Natural killer cell (primary cell): ENCODE measurements around the gene TMEM181. TPM values are rescaled to one million over a fixed set of nuclear protein-coding genes. Genes with fewer than 3 reads are reported as not detected.
"Not testable (repeated sequence)": the region's sequence is repeated elsewhere in the genome, so short reads cannot be mapped to it uniquely, and the experiment has no call there.

Source experiments
- ATAC-seq, 3 donors: fragments of 150-1000 bp in 2 of 3; fragments of 200-7000 bp in 1 of 3; cut with Tn5 transposase; 1 replicate in 1 of 3; 2 replicates in 2 of 3; pipeline ENCODE4 v1.10.0; 2021; ENCODE audit warnings: mild to moderate bottlenecking in 2 of 3, moderate library complexity in 2 of 3
- DNase-seq, 2 donors: peaks; one replicate each; pipeline versions ENCODE4 v3.0.0 to v3.0.0-alpha.2; 2013 to 2021; ENCODE audit warnings: mixed read lengths in 1 of 2
- H3K27ac ChIP-seq: one replicate; pipeline ENCODE4 v1.5.1; 2013; ENCODE audit warnings: mild to moderate bottlenecking, low read length
- H3K27me3 ChIP-seq: one replicate; pipeline ENCODE4 v1.6.1; 2013; ENCODE audit warnings: low read length; ENCODE audit not compliant: control insufficient read depth, insufficient read depth
- H3K36me3 ChIP-seq: one replicate; pipeline ENCODE4 v1.6.1; 2013; ENCODE audit warnings: low read length; ENCODE audit not compliant: control insufficient read depth, insufficient read depth
- H3K4me1 ChIP-seq: one replicate; pipeline ENCODE4 v1.6.1; 2013; ENCODE audit warnings: low read length; ENCODE audit not compliant: control insufficient read depth, insufficient read depth
- H3K4me3 ChIP-seq: one replicate; pipeline ENCODE4 v1.5.1; 2013; ENCODE audit warnings: low read length
- H3K9me3 ChIP-seq: one replicate; pipeline ENCODE4 v1.6.1; 2013; ENCODE audit warnings: low read length; ENCODE audit not compliant: control insufficient read depth, insufficient read depth
- H3K27ac Mint-ChIP-seq, 2 donors: one replicate each; pipeline ENCODE4 v1.8.0; 2022; ENCODE audit warnings: mild to moderate bottlenecking in 2 of 2, mixed read lengths in 2 of 2, moderate library complexity in 1 of 2
- H3K27me3 Mint-ChIP-seq, 2 donors: one replicate each; pipeline ENCODE4 v1.8.0; 2022; ENCODE audit warnings: low read depth in 2 of 2, mixed read lengths in 2 of 2
- H3K36me3 Mint-ChIP-seq: one replicate; pipeline ENCODE4 v1.8.0; 2022; ENCODE audit warnings: mixed read lengths
- H3K4me1 Mint-ChIP-seq, 2 donors: one replicate each; pipeline ENCODE4 v1.8.0; 2022; ENCODE audit warnings: mixed read lengths in 2 of 2
- H3K4me3 Mint-ChIP-seq: one replicate; pipeline ENCODE4 v1.8.0; 2022; ENCODE audit warnings: mild to moderate bottlenecking, moderate library complexity, mixed read lengths
- H3K9me3 Mint-ChIP-seq, 2 donors: one replicate each; pipeline ENCODE4 v1.8.0; 2022; ENCODE audit warnings: mixed read lengths in 2 of 2
- WGBS: methylation state at CpG from one replicate; pipeline ENCODE4 v1.1.7; 2013; ENCODE audit warnings: missing lambda C conversion rate; ENCODE audit not compliant: insufficient coverage; 5-methylcytosine and 5-hydroxymethylcytosine counted together
- intact Hi-C: fragments of 100-400 bp; cut with micrococcal nuclease; formaldehyde crosslinking; loops from one replicate; pipeline ENCODE4 v1.14.2; 2022
- total RNA-seq, 4 donors: library from RNA; stranded (reverse); fragments of 120-200 nt in 1 of 4; gene quantifications; one replicate each; pipeline versions ENCODE4 v1.2.3 to v1.2.4, GENCODE V29; 2013 to 2022
- TF ChIP-seq, protein P1 (sequence below): fragments of 200-600 bp; IDR thresholded peaks from one replicate; pipeline ENCODE4 v1.8.0; 2022; ENCODE audit warnings: antibody characterized with exemption

Gene TMEM181
- total RNA-seq, 3 donors from 2014 or later (not counting 1 experiment from before 2014, with no cell fraction given), result 44.8 to 60.9 (median 45.0) TPM

GRCh38 chr6:158603261-158604047, 43.6 kb downstream of the TMEM181 start:
- H3K36me3 ChIP-seq, result peaks cover 54% of the 10 kb centered on the region
- 96% methylated on average over 12 of the region's 15 CpGs for WGBS
- Mint-ChIP-seq H3K36me3 (peaks cover 13% of the 10 kb centered on the region), H3K4me3 (no peak overlapping the region), H3K4me1 (peaks cover 23% of the 10 kb centered on the region in 2 donors), H3K27me3 (no peaks in the 10 kb centered on the region), H3K27ac (peak overlapping the region; percentile 32 to 59), H3K9me3 (no peaks in the 10 kb centered on the region)
- H3K27ac ChIP-seq, result no peak overlapping the region
- H3K27me3 ChIP-seq, result no peaks in the 10 kb centered on the region
- no peak for ATAC-seq
- no peaks in the 10 kb centered on the region for H3K4me1 ChIP-seq
- no peak for DNase-seq
- H3K9me3 ChIP-seq, result no peaks in the 10 kb centered on the region
- TF ChIP-seq, protein P1, sequence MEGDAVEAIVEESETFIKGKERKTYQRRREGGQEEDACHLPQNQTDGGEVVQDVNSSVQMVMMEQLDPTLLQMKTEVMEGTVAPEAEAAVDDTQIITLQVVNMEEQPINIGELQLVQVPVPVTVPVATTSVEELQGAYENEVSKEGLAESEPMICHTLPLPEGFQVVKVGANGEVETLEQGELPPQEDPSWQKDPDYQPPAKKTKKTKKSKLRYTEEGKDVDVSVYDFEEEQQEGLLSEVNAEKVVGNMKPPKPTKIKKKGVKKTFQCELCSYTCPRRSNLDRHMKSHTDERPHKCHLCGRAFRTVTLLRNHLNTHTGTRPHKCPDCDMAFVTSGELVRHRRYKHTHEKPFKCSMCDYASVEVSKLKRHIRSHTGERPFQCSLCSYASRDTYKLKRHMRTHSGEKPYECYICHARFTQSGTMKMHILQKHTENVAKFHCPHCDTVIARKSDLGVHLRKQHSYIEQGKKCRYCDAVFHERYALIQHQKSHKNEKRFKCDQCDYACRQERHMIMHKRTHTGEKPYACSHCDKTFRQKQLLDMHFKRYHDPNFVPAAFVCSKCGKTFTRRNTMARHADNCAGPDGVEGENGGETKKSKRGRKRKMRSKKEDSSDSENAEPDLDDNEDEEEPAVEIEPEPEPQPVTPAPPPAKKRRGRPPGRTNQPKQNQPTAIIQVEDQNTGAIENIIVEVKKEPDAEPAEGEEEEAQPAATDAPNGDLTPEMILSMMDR, result no peak
- no peak overlapping the region for H3K4me3 ChIP-seq
- intact Hi-C loops, result no loop called here

- H3K4me1 Mint-ChIP-seq, result peaks cover 23% of the 10 kb centered on the region in 2 donors
- H3K9me3 ChIP-seq, result no peaks in the 10 kb centered on the region
- TF ChIP-seq, protein P1, result no peak
- no peaks in the 10 kb centered on the region for H3K27me3 ChIP-seq
- H3K4me1 ChIP-seq, result no peaks in the 10 kb centered on the region
- H3K4me3 Mint-ChIP-seq, result no peak overlapping the region
- peaks cover 13% of the 10 kb centered on the region for H3K36me3 Mint-ChIP-seq
- no peak overlapping the region for H3K4me3 ChIP-seq
- H3K27ac Mint-ChIP-seq, result peak overlapping the region; percentile 32 to 59
- no peak overlapping the region for H3K27ac ChIP-seq
- 94% methylated on average over 6 of the region's 6 CpGs for whole genome bisulfite sequencing
- H3K36me3 ChIP-seq, result peaks cover 56% of the 10 kb centered on the region
- H3K27me3 Mint-ChIP-seq, result no peaks in the 10 kb centered on the region
- DNase-seq, result no peak
- no peak for ATAC-seq
- no peaks in the 10 kb centered on the region for H3K9me3 Mint-ChIP-seq
- intact Hi-C loops, result no loop called here
Observed at GRCh38 chr6:158604048-158604406, 44.1 kb downstream of the TMEM181 start.

GRCh38 chr6:158605266-158605878, 45.5 kb downstream of the TMEM181 start:
- WGBS, result 62% methylated on average over 13 of the region's 13 CpGs
- H3K4me3 Mint-ChIP-seq, result no peak overlapping the region
- H3K36me3 ChIP-seq, result peaks cover 59% of the 10 kb centered on the region
- H3K27me3 Mint-ChIP-seq, result no peaks in the 10 kb centered on the region
- H3K9me3 ChIP-seq, result no peaks in the 10 kb centered on the region
- TF ChIP-seq, protein P1, result peak; percentile 71
- no peaks in the 10 kb centered on the region for H3K4me1 ChIP-seq
- H3K4me1 Mint-ChIP-seq, result peaks cover 23% of the 10 kb centered on the region in 2 donors
- intact Hi-C loops, result loop anchor here (1.0 kb wide), 1 partner anchor 391 kb away; no protein-coding TSS in a partner anchor
- H3K4me3 ChIP-seq, result no peak overlapping the region
- H3K9me3 Mint-ChIP-seq, result no peaks in the 10 kb centered on the region
- H3K36me3 Mint-ChIP-seq, result peaks cover 13% of the 10 kb centered on the region
- DNase-seq (peak; percentile 41 to 77), ATAC-seq (peak; percentile 68 to 92 (median 84))
- no peak overlapping the region for H3K27ac ChIP-seq
- H3K27ac Mint-ChIP-seq, result peak overlapping the region; percentile 32 to 71
- no peaks in the 10 kb centered on the region for H3K27me3 ChIP-seq

DNA sequence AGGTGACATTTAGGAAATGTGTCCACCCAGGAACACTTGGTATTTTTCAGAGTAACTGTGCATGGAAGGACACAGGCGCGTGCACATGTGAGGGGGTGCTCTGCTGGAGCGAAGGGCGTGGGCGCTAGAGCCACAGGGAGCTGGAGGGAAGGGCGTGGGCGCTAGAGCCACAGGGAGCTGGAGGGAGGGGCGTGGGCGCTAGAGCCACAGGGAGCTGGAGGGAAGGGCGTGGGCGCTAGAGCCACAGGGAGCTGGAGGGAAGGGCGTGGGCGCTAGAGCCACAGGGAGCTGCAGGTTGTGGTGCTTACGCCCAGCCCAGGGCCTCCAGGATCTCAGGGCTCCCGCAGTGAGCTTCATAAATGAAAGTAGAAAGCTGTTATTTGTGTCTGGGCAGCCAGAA, 46.1 kb downstream of the TMEM181 start:
- intact Hi-C loops, result not testable (repeated sequence)
- peaks cover 23% of the 10 kb centered on the region in 2 donors for H3K4me1 Mint-ChIP-seq

More for the DNA sequence above, 46.1 kb downstream of the TMEM181 start:
- H3K27me3 Mint-ChIP-seq, ATAC-seq, H3K27me3 ChIP-seq, H3K9me3 ChIP-seq, H3K4me3 Mint-ChIP-seq, H3K4me1 ChIP-seq, H3K4me3 ChIP-seq, DNase-seq, H3K9me3 Mint-ChIP-seq, H3K27ac ChIP-seq: not testable (repeated sequence)
- peak overlapping the region in 1 of 2 donors; percentile 71 for H3K27ac Mint-ChIP-seq
- peaks cover 13% of the 10 kb centered on the region for H3K36me3 Mint-ChIP-seq
- peaks cover 66% of the 10 kb centered on the region for H3K36me3 ChIP-seq
- 81% methylated on average over 15 of the region's 15 CpGs for WGBS
